Renal pelvis (tissue), 4 donors: ENCODE measurements around the gene LRRC15. TPM values are rescaled to one million over a fixed set of nuclear protein-coding genes. Genes with fewer than 3 reads are reported as not detected.

Experiments used
- DNase-seq: peaks from one replicate; pipeline ENCODE4 v3.0.0-alpha.2; 2013
- polyA plus RNA-seq, 3 donors: library from polyadenylated mRNA; unstranded; fragments of 120-200 nt; gene quantifications; one replicate each; pipeline ENCODE4 v1.2.1, GENCODE V29; 2013; ENCODE audit not compliant: insufficient read length in 3 of 3

The LRRC15 gene
- polyA plus RNA-seq, 3 donors: 0.12 to 0.13 TPM; not detected in 1

- no peak for DNase-seq
These were observed 32.8 kb downstream of the LRRC15 start for GRCh38 chr3:194336601-194337355.

- no peak for DNase-seq
These were observed 35.6 kb downstream of the LRRC15 start for GRCh38 chr3:194333981-194334320.

GRCh38 chr3:194333212-194333980, 36.1 kb downstream of the LRRC15 start:
- DNase-seq: peak; percentile 82

GRCh38 chr3:194332858-194333211, 36.7 kb downstream of the LRRC15 start:
- DNase-seq: no peak

- DNase-seq: no peak
These were observed 39.0 kb downstream of the LRRC15 start for GRCh38 chr3:194330579-194330978.

GRCh38 chr3:194330160-194330559, 39.4 kb downstream of the LRRC15 start:
- no peak for DNase-seq

GRCh38 chr3:194329583-194329965, 40.0 kb downstream of the LRRC15 start:
- DNase-seq: no peak

GRCh38 chr3:194328942-194329582, 40.5 kb downstream of the LRRC15 start:
- no peak for DNase-seq

- no peak for DNase-seq
These were observed 41.4 kb downstream of the LRRC15 start for GRCh38 chr3:194328053-194328657.

GRCh38 chr3:194327218-194328052, 42.1 kb downstream of the LRRC15 start:
- DNase-seq: no peak

- no peak for DNase-seq
These were observed 42.6 kb downstream of the LRRC15 start for GRCh38 chr3:194326968-194327217.

- DNase-seq: no peak
These were observed 43.2 kb downstream of the LRRC15 start for GRCh38 chr3:194326192-194326967.

GRCh38 chr3:194325424-194326153, 44.0 kb downstream of the LRRC15 start:
- DNase-seq: no peak

GRCh38 chr3:194324823-194325327, 44.7 kb downstream of the LRRC15 start:
- no peak for DNase-seq

- peak; percentile 88 for DNase-seq
These were observed 45.5 kb downstream of the LRRC15 start for GRCh38 chr3:194323785-194324735.

GRCh38 chr3:194322678-194323211, 46.8 kb downstream of the LRRC15 start:
- DNase-seq: no peak

- no peak for DNase-seq
These were observed 47.6 kb downstream of the LRRC15 start for GRCh38 chr3:194321693-194322640.
